GM10248 (cell line): Measurements from ENCODE around the gene NR4A2.

Experiments used
- CTCF ChIA-PET: fragments of 300-600 bp; sonication (Branson Sonifier 250); formaldehyde crosslinking; extraction: SDS; loops from one replicate; lab custom pipeline; 2021; ENCODE audit warnings: antibody characterized with exemption; lab: Yijun Ruan, JAX
- POLR2A ChIA-PET: fragments of 350-650 bp; sonication (Branson Sonifier 250); formaldehyde crosslinking; extraction: SDS; loops from one replicate; lab custom pipeline; 2020; ENCODE audit warnings: antibody characterized with exemption; lab: Yijun Ruan, JAX
- DNase-seq: peaks from one replicate; pipeline ENCODE4 v3.0.0; 2012; ENCODE audit errors: extremely low spot score
- TF ChIP-seq, protein P1 (sequence below): IDR thresholded peaks from 2 replicates; pipeline ENCODE4 v1.5.1; 2012; ENCODE audit warnings: mild to moderate bottlenecking, low read depth; ENCODE audit errors: extremely low read depth, missing control alignments, control extremely low read depth

NR4A2 gene

DNA sequence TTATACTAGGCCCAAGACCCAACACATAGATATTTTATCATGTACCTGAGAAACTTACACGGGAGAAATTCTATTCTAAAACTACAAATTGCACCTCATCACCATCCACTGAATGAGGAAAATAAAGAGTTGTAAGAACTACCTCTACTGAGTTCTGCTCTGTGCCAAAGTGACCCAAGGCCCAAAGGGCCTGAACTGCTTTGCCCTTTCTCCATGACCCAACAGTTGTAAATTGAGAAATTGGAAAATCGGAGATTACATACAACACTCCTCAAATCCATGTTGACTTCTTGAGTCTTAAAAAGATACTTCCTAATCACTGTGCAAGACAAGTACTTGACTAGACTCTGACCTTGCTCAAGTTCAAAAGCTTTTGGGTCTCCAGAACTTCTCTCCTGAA lies 8.8 kb downstream of the NR4A2 start:
- no peak for DNase-seq
- CTCF ChIA-PET, result interaction anchor here (1.7 kb wide), 1 partner anchor 11 kb away, joined by 7 read pairs; no protein-coding TSS in a partner anchor
- TF ChIP-seq, protein P1, sequence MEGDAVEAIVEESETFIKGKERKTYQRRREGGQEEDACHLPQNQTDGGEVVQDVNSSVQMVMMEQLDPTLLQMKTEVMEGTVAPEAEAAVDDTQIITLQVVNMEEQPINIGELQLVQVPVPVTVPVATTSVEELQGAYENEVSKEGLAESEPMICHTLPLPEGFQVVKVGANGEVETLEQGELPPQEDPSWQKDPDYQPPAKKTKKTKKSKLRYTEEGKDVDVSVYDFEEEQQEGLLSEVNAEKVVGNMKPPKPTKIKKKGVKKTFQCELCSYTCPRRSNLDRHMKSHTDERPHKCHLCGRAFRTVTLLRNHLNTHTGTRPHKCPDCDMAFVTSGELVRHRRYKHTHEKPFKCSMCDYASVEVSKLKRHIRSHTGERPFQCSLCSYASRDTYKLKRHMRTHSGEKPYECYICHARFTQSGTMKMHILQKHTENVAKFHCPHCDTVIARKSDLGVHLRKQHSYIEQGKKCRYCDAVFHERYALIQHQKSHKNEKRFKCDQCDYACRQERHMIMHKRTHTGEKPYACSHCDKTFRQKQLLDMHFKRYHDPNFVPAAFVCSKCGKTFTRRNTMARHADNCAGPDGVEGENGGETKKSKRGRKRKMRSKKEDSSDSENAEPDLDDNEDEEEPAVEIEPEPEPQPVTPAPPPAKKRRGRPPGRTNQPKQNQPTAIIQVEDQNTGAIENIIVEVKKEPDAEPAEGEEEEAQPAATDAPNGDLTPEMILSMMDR, result no peak
- POLR2A ChIA-PET, result no interaction called here

DNA sequence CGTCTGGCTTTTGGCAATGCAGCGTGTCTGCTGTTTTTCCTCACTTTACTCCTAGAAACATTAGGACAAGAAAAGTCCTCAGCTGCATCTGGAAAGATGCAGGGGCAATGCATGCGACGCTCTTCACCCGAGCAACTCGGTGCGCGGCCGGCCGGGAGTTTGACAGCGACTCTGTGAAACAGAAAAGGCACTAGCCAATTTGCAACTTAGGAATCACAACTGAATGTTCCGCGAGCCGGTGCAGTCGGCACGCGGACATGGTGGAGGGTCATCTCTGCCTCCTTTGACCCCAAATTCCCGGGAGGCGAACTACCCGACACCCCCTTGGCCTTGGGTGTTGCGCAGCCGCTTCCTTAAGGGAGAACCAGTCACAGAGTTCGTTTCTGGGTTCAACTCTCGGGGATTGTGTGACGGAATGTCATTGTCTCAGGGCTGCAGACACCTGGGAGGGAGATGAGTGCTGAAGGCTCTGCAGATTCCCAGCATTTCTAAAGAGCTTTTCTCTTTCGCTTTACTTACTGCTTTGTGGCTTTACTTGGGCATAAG lies 9.8 kb downstream of the NR4A2 start:
- POLR2A ChIA-PET, result no interaction called here
- CTCF ChIA-PET, result no interaction called here
- no peak for DNase-seq
- TF ChIP-seq, protein P1, result no peak

DNA sequence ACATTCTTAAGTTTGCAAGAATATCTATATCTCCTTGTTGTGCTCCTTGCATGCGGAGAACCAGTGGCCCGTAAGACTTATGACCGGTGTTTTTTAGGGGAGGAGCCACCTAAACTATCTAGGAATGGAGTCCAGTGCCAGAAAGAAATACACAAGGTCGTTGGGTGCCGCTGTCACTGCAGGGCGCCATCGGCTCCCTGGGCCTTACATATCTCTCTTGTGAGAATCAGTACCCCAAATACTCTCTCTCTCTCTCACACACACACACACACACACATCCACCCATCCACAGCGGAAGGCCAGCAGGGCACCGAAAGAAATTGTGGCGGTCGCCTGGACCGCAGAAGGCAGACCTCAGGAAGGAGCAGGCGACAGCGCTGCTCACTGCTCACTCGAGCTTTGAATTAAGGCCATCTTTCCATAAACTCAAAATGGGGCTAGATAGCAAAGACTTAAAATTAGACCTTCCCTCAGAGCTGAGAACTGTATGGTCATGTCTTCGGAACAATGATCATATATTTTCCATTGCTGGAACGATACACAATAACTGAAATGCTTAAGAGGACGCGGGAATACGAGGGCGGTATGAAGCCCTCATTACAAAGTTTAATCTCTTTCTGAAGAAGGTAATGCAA lies 10.4 kb downstream of the NR4A2 start:
- DNase-seq, result no peak
- TF ChIP-seq, protein P1, result no peak
- CTCF ChIA-PET, result no interaction called here
- POLR2A ChIA-PET, result no interaction called here

DNA sequence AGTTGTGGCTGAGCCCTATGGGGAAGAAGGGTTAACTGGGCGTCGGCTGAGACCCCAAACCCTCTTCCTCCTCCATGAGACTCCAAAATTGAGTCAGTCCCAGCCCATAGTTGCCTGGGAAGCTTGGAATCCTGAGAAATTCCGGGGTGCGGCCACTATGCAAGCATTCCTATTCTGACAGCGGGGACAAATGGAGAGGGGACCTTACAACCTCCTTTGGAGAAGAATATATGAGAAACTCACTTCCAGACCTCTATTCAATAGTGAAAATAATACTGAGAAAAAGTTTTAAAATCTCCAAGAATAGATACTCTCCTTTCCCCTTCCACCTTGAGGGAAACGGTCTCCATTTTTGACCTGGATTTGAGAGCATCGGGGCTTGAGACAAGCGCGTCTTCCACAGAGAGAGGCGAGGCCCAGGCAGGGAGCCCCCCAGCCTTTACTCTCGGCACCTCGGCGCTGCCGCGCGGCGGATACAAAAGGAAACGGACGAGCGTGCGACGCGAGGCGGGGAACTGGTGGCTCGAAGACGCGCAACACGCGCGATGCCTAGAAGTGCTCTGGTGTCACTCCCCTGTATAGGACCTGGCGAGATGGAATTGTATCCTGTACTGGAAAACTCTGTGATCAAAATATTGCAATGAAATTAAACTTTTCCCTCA lies 11.1 kb downstream of the NR4A2 start:
- TF ChIP-seq, protein P1, result no peak
- DNase-seq, result no peak
- CTCF ChIA-PET, result no interaction called here
- POLR2A ChIA-PET, result no interaction called here

DNA sequence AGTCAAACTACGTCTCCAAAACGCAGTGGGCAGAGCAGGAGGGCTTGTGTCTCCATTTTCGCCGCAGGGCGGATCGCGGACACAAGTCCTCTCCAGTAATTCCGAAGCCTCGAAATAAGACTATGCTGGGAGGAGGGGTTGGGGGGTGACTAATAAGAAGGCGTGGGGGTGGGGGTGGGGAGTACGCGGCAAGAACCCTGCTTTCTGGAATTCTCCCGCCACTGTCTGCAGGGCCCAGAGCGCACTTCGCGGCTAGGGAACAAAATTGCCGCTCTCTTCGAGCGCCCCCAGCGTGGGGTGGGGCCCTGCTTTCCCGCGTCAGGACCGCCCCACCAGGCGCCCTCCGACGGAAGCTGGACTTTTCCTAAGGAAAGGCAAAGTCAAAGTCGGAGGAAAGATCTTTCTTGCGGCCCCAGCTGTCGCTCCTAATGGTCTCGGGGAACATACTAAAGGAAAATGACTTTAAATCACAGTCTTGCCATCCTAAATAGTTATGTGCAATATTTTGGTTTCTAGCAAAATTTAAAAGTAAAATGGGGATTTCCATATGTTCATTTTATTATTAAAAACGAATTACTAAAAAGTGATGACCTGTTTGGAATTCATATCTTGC lies 11.9 kb downstream of the NR4A2 start:
- ChIA-PET POLR2A (no interaction called here), CTCF (no interaction called here)
- TF ChIP-seq, protein P1, result no peak
- no peak for DNase-seq

DNA sequence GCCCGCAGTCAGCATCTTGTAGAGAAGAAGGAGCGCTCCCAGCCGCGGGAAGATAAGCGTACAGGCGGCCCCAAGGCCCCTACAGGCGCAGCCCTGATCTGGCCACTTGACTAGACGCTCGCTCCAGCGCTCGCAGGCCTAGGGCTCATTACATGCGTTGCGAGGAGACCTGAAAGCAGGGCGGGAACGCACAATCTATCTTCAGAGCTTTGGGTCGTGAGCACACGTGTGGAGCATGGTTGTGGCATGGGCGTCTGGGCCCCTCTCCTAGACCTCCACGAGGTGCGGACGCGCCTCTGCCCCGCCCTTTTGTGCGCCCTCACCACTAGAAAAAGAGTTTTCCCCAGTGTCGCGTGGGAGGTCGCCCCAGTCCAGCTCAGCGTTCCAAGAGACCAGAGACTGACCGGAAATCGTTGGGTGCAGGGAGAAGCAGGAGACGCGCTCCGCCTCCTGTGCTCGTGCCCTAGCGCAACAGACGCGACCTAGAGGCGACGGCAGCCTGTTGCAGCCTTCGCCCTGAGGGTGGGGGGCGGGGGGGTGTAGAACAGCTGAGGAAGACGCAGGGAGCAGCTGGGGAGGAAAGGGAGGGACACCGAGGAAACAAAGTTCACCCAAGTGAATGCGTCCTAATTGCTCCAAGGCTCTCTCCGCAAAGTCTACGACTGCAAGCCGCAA lies 12.6 kb downstream of the NR4A2 start:
- DNase-seq, result no peak
- ChIA-PET CTCF (interaction anchor here (0.7 kb wide), 1 partner anchor 14 kb away, joined by 3 read pairs; no protein-coding TSS in a partner anchor), POLR2A (interaction anchor here (0.6 kb wide), 1 partner anchor 14 kb away, joined by 6 read pairs; no protein-coding TSS in a partner anchor)
- TF ChIP-seq, protein P1, result no peak
